Keratinocyte (primary cell): ENCODE results near the gene CCDC88B. TPM values are rescaled to one million over a fixed set of nuclear protein-coding genes. Genes with fewer than 3 reads are reported as not detected.

Source experiments
- DNase-seq: peaks from one replicate; pipeline ENCODE4 v3.0.0-alpha.2; 2011; ENCODE audit warnings: low read depth, missing footprints, low spot score
- FAIRE-seq: peaks from 2 replicates; lab custom pipeline; 2011; peaks lifted over from hg19 to GRCh38; lab: Jason Lieb, UNC
- H2AFZ ChIP-seq: 2 replicates; pipeline ENCODE4 v1.6.0; 2012; ENCODE audit warnings: low read length, control low read depth, inconsistent platforms; ENCODE audit not compliant: control insufficient read depth
- H3K27ac ChIP-seq: 2 replicates; pipeline ENCODE4 v1.5.1; 2011; ENCODE audit warnings: low read length; ENCODE audit not compliant: control insufficient read depth, insufficient read depth
- H3K27me3 ChIP-seq: 3 replicates; pipeline ENCODE4 v1.6.0; 2011; ENCODE audit warnings: low read length; ENCODE audit not compliant: control insufficient read depth, insufficient read depth; ENCODE audit errors: extremely low read depth
- H3K36me3 ChIP-seq, 2 experiments: 2 replicates in 1 of 2; 3 replicates in 1 of 2; pipeline ENCODE4 v1.5.1; 2011; ENCODE audit warnings: low read length in 2 of 2, mild to moderate bottlenecking in 1 of 2; ENCODE audit not compliant: control insufficient read depth in 2 of 2, insufficient read depth in 2 of 2; ENCODE audit errors: extremely low read depth in 1 of 2
- H3K4me1 ChIP-seq: 3 replicates; pipeline ENCODE4 v1.5.1; 2011; ENCODE audit warnings: low read length; ENCODE audit not compliant: control insufficient read depth, insufficient read depth; ENCODE audit errors: extremely low read depth
- H3K4me2 ChIP-seq: 3 replicates; pipeline ENCODE4 v1.6.0; 2011; ENCODE audit warnings: low read depth, low read length; ENCODE audit not compliant: control insufficient read depth, insufficient read depth; ENCODE audit errors: extremely low read depth
- H3K4me3 ChIP-seq, 3 experiments: fragments of 200-600 bp in 1 of 3; sonication (generic) in 1 of 3; 2 replicates in 2 of 3; 3 replicates in 1 of 3; pipeline ENCODE4 v1.5.1; 2011 to 2016; ENCODE audit warnings: low read length in 3 of 3, mild to moderate bottlenecking in 3 of 3, control low read depth in 2 of 3, inconsistent platforms in 1 of 3, low read depth in 1 of 3, mixed read lengths in 1 of 3, mixed run types in 1 of 3, moderate library complexity in 1 of 3; ENCODE audit not compliant: control insufficient read depth in 2 of 3, insufficient read depth in 2 of 3; ENCODE audit errors: extremely low read depth in 1 of 3
- H3K79me2 ChIP-seq: 2 replicates; pipeline ENCODE4 v1.6.0; 2012; ENCODE audit warnings: low read length; ENCODE audit not compliant: control insufficient read depth, insufficient read depth
- H3K9ac ChIP-seq: 3 replicates; pipeline ENCODE4 v1.6.0; 2011; ENCODE audit warnings: low read length; ENCODE audit not compliant: control insufficient read depth, insufficient read depth; ENCODE audit errors: extremely low read depth
- H3K9me1 ChIP-seq: 3 replicates; pipeline ENCODE4 v1.6.0; 2011; ENCODE audit warnings: low read length; ENCODE audit not compliant: control insufficient read depth, insufficient read depth; ENCODE audit errors: extremely low read depth
- H3K9me3 ChIP-seq: 2 replicates; pipeline ENCODE4 v1.5.1; 2012; ENCODE audit warnings: low read depth, low read length; ENCODE audit not compliant: control insufficient read depth
- H4K20me1 ChIP-seq: 3 replicates; pipeline ENCODE4 v1.6.0; 2011; ENCODE audit warnings: low read length; ENCODE audit not compliant: control insufficient read depth, insufficient read depth; ENCODE audit errors: extremely low read depth
- CTCF ChIP-seq, 3 experiments: IDR thresholded peaks in 1 of 3; conservative IDR thresholded peaks in 1 of 3; optimal IDR thresholded peaks in 1 of 3; 2 replicates in 2 of 3; 3 replicates in 1 of 3; pipeline versions ENCODE3 to v1.5.1; 2011; ENCODE audit warnings: low read length in 3 of 3, mild to moderate bottlenecking in 3 of 3, moderate library complexity in 2 of 3, control low read depth in 1 of 3, inconsistent platforms in 1 of 3; ENCODE audit not compliant: insufficient read depth in 2 of 3; ENCODE audit errors: extremely low read depth in 1 of 3
- EZH2 ChIP-seq: IDR thresholded peaks from one replicate; pipeline ENCODE4 v1.6.1; 2012; ENCODE audit warnings: inconsistent platforms, mild to moderate bottlenecking, low read length, moderate library complexity
- dilution Hi-C: fragments of 300-500 bp; cut with MboI; formaldehyde crosslinking; loops from one replicate; pipeline ENCODE4 v1.7.0; 2020; ENCODE audit warnings: low sequenced_read_pairs; ENCODE audit not compliant: extremely low pct_ligation_motif_present
- polyA plus RNA-seq, 5 experiments: library from polyadenylated mRNA; depleted of rRNA in 3 of 5; stranded (reverse) in 3 of 5; stranded (forward) in 1 of 5; unstranded in 1 of 5; fragments of >200 nt; gene quantifications; 1 replicate in 1 of 5; 2 replicates in 3 of 5; 3 replicates in 1 of 5; pipeline versions ENCODE4 v1.2.1 to v1.2.3, GENCODE V29; 2011 to 2012; ENCODE audit warnings: missing spikeins in 2 of 5, low read depth in 1 of 5, low replicate concordance in 1 of 5

The CCDC88B gene
- polyA plus RNA-seq, 1 donor (not counting 4 experiments of a cell fraction or from before 2014, with no cell fraction given): 3.7 TPM

GRCh38 chr11:64390558-64390957, 50.6 kb downstream of the CCDC88B start:
- H3K4me3 ChIP-seq: no peak overlapping the region
- no peaks in the 10 kb centered on the region for H3K9me1 ChIP-seq
- H3K4me1 ChIP-seq: no peaks in the 10 kb centered on the region
- H3K9me3 ChIP-seq: no peaks in the 10 kb centered on the region
- dilution Hi-C loops: no loop called here
- no peak overlapping the region for H2AFZ ChIP-seq
- DNase-seq: no peak
- no peaks in the 10 kb centered on the region for H3K36me3 ChIP-seq
- H3K79me2 ChIP-seq: no peaks in the 10 kb centered on the region
- TF ChIP-seq CTCF (optimal IDR thresholded peaks at IDR 0.05 in 1 of 3, IDR thresholded peaks at IDR 0.05 in 1 of 3, conservative IDR thresholded peaks at IDR 0.05 in 1 of 3; ENCODE audit: extremely low read depth in 1 of 3, insufficient read depth in 2 of 3, low read length in 3 of 3): no peak
- no peak for TF ChIP-seq EZH2
- FAIRE-seq: no peak
- H3K27ac ChIP-seq: no peak overlapping the region
- H3K27me3 ChIP-seq: peaks cover 14% of the 10 kb centered on the region
- H4K20me1 ChIP-seq: no peaks in the 10 kb centered on the region
- H3K4me2 ChIP-seq: no peak overlapping the region
- no peak overlapping the region for H3K9ac ChIP-seq

- Histone ChIP-seq H3K4me1 (no peaks in the 10 kb centered on the region), H3K36me3 (no peaks in the 10 kb centered on the region), H3K4me3 (no peak overlapping the region), H2AFZ (no peak overlapping the region), H3K9ac (no peak overlapping the region), H3K79me2 (no peaks in the 10 kb centered on the region), H4K20me1 (no peaks in the 10 kb centered on the region), H3K9me1 (no peaks in the 10 kb centered on the region), H3K4me2 (no peak overlapping the region), H3K27me3 (peaks cover 14% of the 10 kb centered on the region), H3K9me3 (no peaks in the 10 kb centered on the region), H3K27ac (no peak overlapping the region)
- DNase-seq (no peak), FAIRE-seq (no peak)
- TF ChIP-seq EZH2: no peak
- TF ChIP-seq CTCF (optimal IDR thresholded peaks at IDR 0.05 in 1 of 3, IDR thresholded peaks at IDR 0.05 in 1 of 3, conservative IDR thresholded peaks at IDR 0.05 in 1 of 3; ENCODE audit: extremely low read depth in 1 of 3, insufficient read depth in 2 of 3, low read length in 3 of 3): no peak
- dilution Hi-C loops: no loop called here
Measured at GRCh38 chr11:64391839-64392238, 51.8 kb downstream of the CCDC88B start.
